ENCODE results near the gene ZNF407.

GRCh38 chr18:74862094-74862493 lies 264.4 kb downstream of the ZNF407 start:
- TF ChIP-seq POLR2A (IDR thresholded peaks at IDR 0.05) (no peak), CTCF (IDR thresholded peaks at IDR 0.05) (no peak)

All from testis (tissue), 2 donors.